NT2/D1 (cell line): ENCODE data around the gene SLC25A14.

Source experiments
- SUZ12 ChIP-seq: IDR thresholded peaks from 2 replicates; pipeline ENCODE4 v1.6.1; 2011; ENCODE audit not compliant: insufficient read length, insufficient read depth; ENCODE audit errors: extremely low read depth
- YY1 ChIP-seq: IDR thresholded peaks from 2 replicates; pipeline ENCODE4 v1.6.1; 2011; ENCODE audit not compliant: insufficient read length, insufficient read depth

DNA sequence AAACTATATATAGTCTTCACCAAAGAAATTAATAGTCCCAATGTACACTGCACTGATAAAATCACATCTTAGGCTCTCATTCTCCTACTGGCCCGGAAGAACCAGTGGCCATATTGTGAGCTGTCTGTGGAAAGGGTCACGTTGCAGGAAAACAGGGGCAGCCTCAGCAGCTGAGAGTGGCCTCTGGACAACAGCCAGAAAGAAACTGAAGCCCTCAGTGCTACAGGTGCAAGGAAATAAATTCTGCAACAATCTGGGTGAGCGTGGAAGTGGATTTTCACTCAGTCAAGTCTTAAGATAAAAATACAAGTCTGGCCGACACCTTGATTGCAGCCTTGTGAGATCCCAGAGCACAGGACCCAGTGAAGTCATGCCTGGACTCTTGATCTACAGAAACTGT lies 3.2 kb upstream of the SLC25A14 start:
- TF ChIP-seq SUZ12 = no peak
- no peak for TF ChIP-seq YY1
